ENCODE data around the gene CATSPERE. TPM values are rescaled to one million over a fixed set of nuclear protein-coding genes. Genes with fewer than 3 reads are reported as not detected.
A peak's percentile ranks its signal among the peaks of the same experiment; 100 is the strongest.

The CATSPERE gene
- total RNA-seq, 2 donors from 2014 or later: 0.33 to 0.42 TPM

GRCh38 chr1:244454412-244454811 lies 6.7 kb upstream of the CATSPERE start:
- H3K27ac ChIP-seq (ENCODE audit: low read depth, low read length): no peak overlapping the region
- Mint-ChIP-seq H3K27ac (peak overlapping the region; percentile 92), H3K36me3 (ENCODE audit: low read depth) (peaks cover 6% of the 10 kb centered on the region), H3K27me3 (ENCODE audit: insufficient read depth) (no peaks in the 10 kb centered on the region), H3K4me1 (peaks cover 46% of the 10 kb centered on the region), H3K9me3 (peaks cover 18% of the 10 kb centered on the region), H3K4me3 (peak overlapping the region; percentile 27)
- WGBS, 2 experiments (ENCODE audit: insufficient coverage in 1 of 2, insufficient read length in 1 of 2): 84 to 92% methylated on average over 3 to 6 of the region's 6 CpGs
- TF ChIP-seq CTCF (conservative IDR thresholded peaks at IDR 0.05): no peak
- no peaks in the 10 kb centered on the region for H3K36me3 ChIP-seq (ENCODE audit: control insufficient read depth, insufficient read depth, low read length)
- H3K9me3 ChIP-seq (ENCODE audit: control insufficient read depth, low read length): peaks cover 6% of the 10 kb centered on the region
- DNase-seq: peak; percentile 54
- H3K4me1 ChIP-seq (ENCODE audit: control insufficient read depth, insufficient read depth, low read length): peaks cover 2% of the 10 kb centered on the region
- H3K9ac ChIP-seq (ENCODE audit: extremely low read depth, low read length, poor library complexity, severe bottlenecking): no peak overlapping the region
- no peak overlapping the region for H3K4me3 ChIP-seq (ENCODE audit: low read length)
- no peaks in the 10 kb centered on the region for H3K27me3 ChIP-seq (ENCODE audit: control insufficient read depth, insufficient read depth, low read length, poor library complexity, severe bottlenecking)

- 83 to 100% methylated on average over 1 of the region's 1 CpG for WGBS, 2 experiments (ENCODE audit: insufficient coverage in 1 of 2, insufficient read length in 1 of 2)
- DNase-seq: no peak
- Mint-ChIP-seq H3K36me3 (ENCODE audit: low read depth) (peaks cover 15% of the 10 kb centered on the region), H3K4me3 (no peak overlapping the region), H3K27ac (no peak overlapping the region), H3K27me3 (ENCODE audit: insufficient read depth) (no peaks in the 10 kb centered on the region), H3K9me3 (peaks cover 28% of the 10 kb centered on the region), H3K4me1 (peaks cover 33% of the 10 kb centered on the region)
- Histone ChIP-seq H3K4me3 (ENCODE audit: low read length) (no peak overlapping the region), H3K9ac (ENCODE audit: extremely low read depth, low read length, poor library complexity, severe bottlenecking) (no peak overlapping the region), H3K27me3 (ENCODE audit: control insufficient read depth, insufficient read depth, low read length, poor library complexity, severe bottlenecking) (no peaks in the 10 kb centered on the region), H3K36me3 (ENCODE audit: control insufficient read depth, insufficient read depth, low read length) (no peaks in the 10 kb centered on the region), H3K27ac (ENCODE audit: low read depth, low read length) (no peak overlapping the region), H3K4me1 (ENCODE audit: control insufficient read depth, insufficient read depth, low read length) (peaks cover 2% of the 10 kb centered on the region), H3K9me3 (ENCODE audit: control insufficient read depth, low read length) (peaks cover 6% of the 10 kb centered on the region)
- TF ChIP-seq CTCF (conservative IDR thresholded peaks at IDR 0.05): no peak
Observed at GRCh38 chr1:244456586-244456985, 4.5 kb upstream of the CATSPERE start.

- no peak overlapping the region for H3K27ac ChIP-seq (ENCODE audit: low read depth, low read length)
- Mint-ChIP-seq H3K27me3 (ENCODE audit: insufficient read depth) (no peaks in the 10 kb centered on the region), H3K4me3 (no peak overlapping the region), H3K36me3 (ENCODE audit: low read depth) (peaks cover 15% of the 10 kb centered on the region), H3K4me1 (peaks cover 29% of the 10 kb centered on the region), H3K9me3 (peaks cover 28% of the 10 kb centered on the region), H3K27ac (no peak overlapping the region)
- peaks cover 2% of the 10 kb centered on the region for H3K4me1 ChIP-seq (ENCODE audit: control insufficient read depth, insufficient read depth, low read length)
- TF ChIP-seq CTCF (conservative IDR thresholded peaks at IDR 0.05): no peak
- no peak overlapping the region for H3K9ac ChIP-seq (ENCODE audit: extremely low read depth, low read length, poor library complexity, severe bottlenecking)
- DNase-seq: no peak
- peaks cover 6% of the 10 kb centered on the region for H3K9me3 ChIP-seq (ENCODE audit: control insufficient read depth, low read length)
- H3K4me3 ChIP-seq (ENCODE audit: low read length): no peak overlapping the region
- H3K27me3 ChIP-seq (ENCODE audit: control insufficient read depth, insufficient read depth, low read length, poor library complexity, severe bottlenecking): no peaks in the 10 kb centered on the region
- H3K36me3 ChIP-seq (ENCODE audit: control insufficient read depth, insufficient read depth, low read length): no peaks in the 10 kb centered on the region
- WGBS, 2 experiments (ENCODE audit: insufficient coverage in 1 of 2, insufficient read length in 1 of 2): 93% methylated on average over 4 of the region's 4 CpGs; no CpG with 5 or more reads in 1 of the 2 experiments
Observed at GRCh38 chr1:244458781-244459180, 2.3 kb upstream of the CATSPERE start.
